Measurements from ENCODE around the gene RAPGEF6. TPM values are rescaled to one million over a fixed set of nuclear protein-coding genes. Genes with fewer than 3 reads are reported as not detected.

The RAPGEF6 gene
- total and polyA plus RNA-seq, 2 donors = 11.3 to 21.4 TPM

- no peaks in the 10 kb centered on the region for H3K9me3 ChIP-seq (ENCODE audit: control insufficient read depth in 2 of 2, insufficient read depth in 1 of 2, low read length in 1 of 2)
- H3K4me3 ChIP-seq (ENCODE audit: low read length in 2 of 2) = no peak overlapping the region
- H3K4me1 ChIP-seq (ENCODE audit: control insufficient read depth in 2 of 2, insufficient read depth in 2 of 2, low read length in 2 of 2) = no peaks in the 10 kb centered on the region
- no peaks in the 10 kb centered on the region for H3K27me3 ChIP-seq (ENCODE audit: control insufficient read depth in 2 of 2, insufficient read depth in 1 of 2, low read length in 1 of 2)
- DNase-seq (ENCODE audit: low read depth in 6 of 9, low spot score in 9 of 9) = no peak
- WGBS = 96% methylated on average over 2 of the region's 2 CpGs
- peaks cover 18 to 28% of the 10 kb centered on the region in 2 donors for H3K36me3 ChIP-seq (ENCODE audit: control insufficient read depth in 2 of 2, insufficient read depth in 2 of 2, low read length in 1 of 2)
- H3K27ac ChIP-seq (ENCODE audit: low read depth in 1 of 2, low read length in 1 of 2) = peak overlapping the region in 1 of 2 donors; percentile 46
Measured at GRCh38 chr5:131671994-131672655, 37.1 kb upstream of the RAPGEF6 start.

DNA sequence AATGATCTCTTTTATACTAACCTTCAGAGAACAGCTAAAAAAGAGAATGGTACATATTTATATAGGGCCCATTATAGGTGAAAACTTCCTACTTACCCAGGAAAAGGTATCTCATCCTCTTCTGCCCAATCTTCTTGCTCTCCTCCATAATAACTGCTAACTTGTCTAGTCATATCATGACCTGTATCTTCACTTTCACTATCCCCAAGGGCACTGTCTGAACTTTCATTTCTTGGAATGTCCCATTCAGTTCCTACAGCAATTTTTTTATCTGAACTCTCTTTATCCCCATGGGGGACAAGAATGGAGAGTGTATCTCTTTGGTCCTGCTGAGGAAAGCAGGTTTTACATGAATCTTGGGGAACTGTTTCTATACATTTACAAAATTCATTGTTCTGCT is 36.4 kb upstream of the RAPGEF6 start:
- Histone ChIP-seq H3K27me3 (ENCODE audit: control insufficient read depth in 2 of 2, insufficient read depth in 1 of 2, low read length in 1 of 2) (no peaks in the 10 kb centered on the region), H3K4me3 (ENCODE audit: low read length in 2 of 2) (no peak overlapping the region), H3K36me3 (ENCODE audit: control insufficient read depth in 2 of 2, insufficient read depth in 2 of 2, low read length in 1 of 2) (peaks cover 13 to 21% of the 10 kb centered on the region in 2 donors), H3K4me1 (ENCODE audit: control insufficient read depth in 2 of 2, insufficient read depth in 2 of 2, low read length in 2 of 2) (no peaks in the 10 kb centered on the region), H3K9me3 (ENCODE audit: control insufficient read depth in 2 of 2, insufficient read depth in 1 of 2, low read length in 1 of 2) (no peaks in the 10 kb centered on the region), H3K27ac (ENCODE audit: low read depth in 1 of 2, low read length in 1 of 2) (no peak overlapping the region)
- DNase-seq (ENCODE audit: low read depth in 6 of 9, low spot score in 9 of 9) = no peak

DNA sequence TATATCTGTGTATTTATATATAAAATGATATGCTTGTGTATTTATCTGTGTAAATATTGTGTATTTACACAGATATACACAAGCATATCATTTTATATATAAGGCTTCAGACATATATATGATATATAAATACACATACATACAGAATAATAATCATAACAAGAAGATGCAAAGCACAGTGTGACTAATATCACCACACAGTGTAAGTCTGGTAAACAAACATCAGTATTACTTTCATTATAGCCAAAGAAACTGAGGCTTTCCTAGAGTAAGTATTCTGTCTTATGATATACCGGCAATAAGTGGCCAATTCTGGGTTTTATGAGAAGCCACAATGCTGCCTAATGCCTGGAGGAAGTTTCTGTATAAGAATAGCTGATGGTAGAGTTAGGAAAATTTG is 29.9 kb upstream of the RAPGEF6 start:
- H3K4me3 ChIP-seq (ENCODE audit: low read length in 2 of 2) = no peak overlapping the region
- no peak overlapping the region for H3K27ac ChIP-seq (ENCODE audit: low read depth in 1 of 2, low read length in 1 of 2)
- peaks cover 15 to 30% of the 10 kb centered on the region in 2 donors for H3K36me3 ChIP-seq (ENCODE audit: control insufficient read depth in 2 of 2, insufficient read depth in 2 of 2, low read length in 1 of 2)
- DNase-seq (ENCODE audit: low read depth in 6 of 9, low spot score in 9 of 9) = no peak
- 100% methylated on average over 1 of the region's 1 CpG for WGBS
- H3K4me1 ChIP-seq (ENCODE audit: control insufficient read depth in 2 of 2, insufficient read depth in 2 of 2, low read length in 2 of 2) = no peaks in the 10 kb centered on the region
- peaks cover 2 to 11% of the 10 kb centered on the region in 2 donors for H3K9me3 ChIP-seq (ENCODE audit: control insufficient read depth in 2 of 2, insufficient read depth in 1 of 2, low read length in 1 of 2)
- no peaks in the 10 kb centered on the region for H3K27me3 ChIP-seq (ENCODE audit: control insufficient read depth in 2 of 2, insufficient read depth in 1 of 2, low read length in 1 of 2)

GRCh38 chr5:131661933-131662332 is 26.9 kb upstream of the RAPGEF6 start:
- 94% methylated on average over 1 of the region's 1 CpG for WGBS
- H3K36me3 ChIP-seq (ENCODE audit: control insufficient read depth in 2 of 2, insufficient read depth in 2 of 2, low read length in 1 of 2) = peaks cover 26 to 41% of the 10 kb centered on the region in 2 donors

GRCh38 chr5:131659841-131660240 is 24.8 kb upstream of the RAPGEF6 start:
- no peak overlapping the region for H3K4me3 ChIP-seq (ENCODE audit: low read length in 2 of 2)
- H3K27ac ChIP-seq (ENCODE audit: low read depth in 1 of 2, low read length in 1 of 2) = no peak overlapping the region
- H3K27me3 ChIP-seq (ENCODE audit: control insufficient read depth in 2 of 2, insufficient read depth in 1 of 2, low read length in 1 of 2) = no peaks in the 10 kb centered on the region
- DNase-seq (ENCODE audit: low read depth in 6 of 9, low spot score in 9 of 9) = no peak
- peaks cover 26 to 41% of the 10 kb centered on the region in 2 donors for H3K36me3 ChIP-seq (ENCODE audit: control insufficient read depth in 2 of 2, insufficient read depth in 2 of 2, low read length in 1 of 2)
- no peaks in the 10 kb centered on the region for H3K4me1 ChIP-seq (ENCODE audit: control insufficient read depth in 2 of 2, insufficient read depth in 2 of 2, low read length in 2 of 2)
- H3K9me3 ChIP-seq (ENCODE audit: control insufficient read depth in 2 of 2, insufficient read depth in 1 of 2, low read length in 1 of 2) = peaks cover 2 to 21% of the 10 kb centered on the region in 2 donors
- 98% methylated on average over 9 of the region's 9 CpGs for WGBS

More at GRCh38 chr5:131661933-131662332, 26.9 kb upstream of the RAPGEF6 start:
- H3K4me1 ChIP-seq (ENCODE audit: control insufficient read depth in 2 of 2, insufficient read depth in 2 of 2, low read length in 2 of 2) = no peaks in the 10 kb centered on the region
- no peaks in the 10 kb centered on the region for H3K27me3 ChIP-seq (ENCODE audit: control insufficient read depth in 2 of 2, insufficient read depth in 1 of 2, low read length in 1 of 2)
- H3K4me3 ChIP-seq (ENCODE audit: low read length in 2 of 2) = no peak overlapping the region
- H3K9me3 ChIP-seq (ENCODE audit: control insufficient read depth in 2 of 2, insufficient read depth in 1 of 2, low read length in 1 of 2) = peaks cover 2 to 21% of the 10 kb centered on the region in 2 donors
- DNase-seq (ENCODE audit: low read depth in 6 of 9, low spot score in 9 of 9) = no peak
- H3K27ac ChIP-seq (ENCODE audit: low read depth in 1 of 2, low read length in 1 of 2) = no peak overlapping the region

DNA sequence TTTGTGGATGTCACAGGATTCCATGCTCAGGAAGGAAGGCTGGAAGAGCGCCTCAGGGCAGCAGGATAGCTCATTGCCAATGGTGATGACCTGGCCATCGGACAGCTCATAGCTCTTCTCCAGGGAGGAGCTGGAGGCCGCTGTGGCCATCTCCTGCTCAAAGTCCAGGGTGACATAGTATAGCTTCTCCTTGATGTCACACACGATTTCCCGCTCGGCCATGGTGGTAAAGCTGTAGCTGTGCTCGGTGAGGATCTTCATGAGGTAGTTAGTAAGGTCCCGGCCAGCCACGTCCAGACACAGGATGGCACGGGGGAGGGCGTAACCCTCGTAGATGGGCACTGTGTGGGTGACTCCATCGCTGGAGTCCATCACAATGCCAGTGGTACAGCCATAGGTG is 24.3 kb upstream of the RAPGEF6 start:
- Histone ChIP-seq H3K4me1 (ENCODE audit: control insufficient read depth in 2 of 2, insufficient read depth in 2 of 2, low read length in 2 of 2) (no peaks in the 10 kb centered on the region), H3K27me3 (ENCODE audit: control insufficient read depth in 2 of 2, insufficient read depth in 1 of 2, low read length in 1 of 2) (no peaks in the 10 kb centered on the region), H3K9me3 (ENCODE audit: control insufficient read depth in 2 of 2, insufficient read depth in 1 of 2, low read length in 1 of 2) (peaks cover 2 to 21% of the 10 kb centered on the region in 2 donors), H3K27ac (ENCODE audit: low read depth in 1 of 2, low read length in 1 of 2) (no peak overlapping the region), H3K36me3 (ENCODE audit: control insufficient read depth in 2 of 2, insufficient read depth in 2 of 2, low read length in 1 of 2) (peaks cover 26 to 42% of the 10 kb centered on the region in 2 donors), H3K4me3 (ENCODE audit: low read length in 2 of 2) (no peak overlapping the region)
- DNase-seq (ENCODE audit: low read depth in 6 of 9, low spot score in 9 of 9) = no peak
- WGBS = 99% methylated on average over 13 of the region's 13 CpGs

DNA sequence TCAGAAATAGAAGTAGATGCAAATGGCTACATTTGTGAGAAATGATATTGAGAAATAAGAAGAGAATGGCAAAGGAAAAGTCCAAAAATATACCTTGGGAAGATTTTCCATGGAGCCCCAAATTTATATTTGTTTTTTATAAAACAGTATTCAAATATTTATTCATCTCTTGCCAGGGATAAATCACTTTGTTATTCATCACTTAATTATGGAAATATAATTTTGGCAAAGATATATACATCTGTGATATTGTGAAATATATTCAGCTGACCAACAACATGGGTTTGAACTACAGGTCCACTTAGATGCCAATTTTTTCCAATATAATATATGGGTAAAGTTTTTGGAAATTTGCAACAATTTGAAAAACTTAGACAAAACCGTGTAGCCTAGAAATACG is 19.7 kb upstream of the RAPGEF6 start:
- WGBS = 98% methylated on average over 2 of the region's 2 CpGs
- DNase-seq (ENCODE audit: low read depth in 6 of 9, low spot score in 9 of 9) = no peak
- Histone ChIP-seq H3K4me1 (ENCODE audit: control insufficient read depth in 2 of 2, insufficient read depth in 2 of 2, low read length in 2 of 2) (no peaks in the 10 kb centered on the region), H3K27ac (ENCODE audit: low read depth in 1 of 2, low read length in 1 of 2) (no peak overlapping the region), H3K27me3 (ENCODE audit: control insufficient read depth in 2 of 2, insufficient read depth in 1 of 2, low read length in 1 of 2) (no peaks in the 10 kb centered on the region), H3K9me3 (ENCODE audit: control insufficient read depth in 2 of 2, insufficient read depth in 1 of 2, low read length in 1 of 2) (peaks cover 0 to 9% of the 10 kb centered on the region in 2 donors), H3K4me3 (ENCODE audit: low read length in 2 of 2) (no peak overlapping the region), H3K36me3 (ENCODE audit: control insufficient read depth in 2 of 2, insufficient read depth in 2 of 2, low read length in 1 of 2) (peaks cover 19 to 35% of the 10 kb centered on the region in 2 donors)

DNA sequence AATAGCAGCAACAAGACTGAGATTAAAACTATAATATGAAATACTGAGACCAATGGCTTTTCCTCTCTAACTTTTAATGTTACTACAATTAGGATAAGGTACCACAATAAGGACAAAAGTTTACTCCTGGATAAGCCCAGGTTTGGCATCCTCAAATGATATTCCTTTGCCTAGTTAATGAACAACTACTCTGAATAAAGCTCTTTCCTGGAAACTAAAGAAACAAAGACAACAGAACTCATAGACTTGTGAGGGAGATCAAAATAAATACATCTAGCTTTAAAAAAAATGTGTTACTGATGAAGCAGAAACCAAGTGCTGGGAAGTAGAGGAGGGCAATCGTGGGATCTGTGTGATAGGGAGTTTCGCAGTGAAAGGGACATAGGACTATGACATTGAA is 19.3 kb upstream of the RAPGEF6 start:
- Histone ChIP-seq H3K27ac (ENCODE audit: low read depth in 1 of 2, low read length in 1 of 2) (no peak overlapping the region), H3K4me3 (ENCODE audit: low read length in 2 of 2) (no peak overlapping the region), H3K36me3 (ENCODE audit: control insufficient read depth in 2 of 2, insufficient read depth in 2 of 2, low read length in 1 of 2) (peaks cover 15 to 30% of the 10 kb centered on the region in 2 donors), H3K27me3 (ENCODE audit: control insufficient read depth in 2 of 2, insufficient read depth in 1 of 2, low read length in 1 of 2) (no peaks in the 10 kb centered on the region), H3K4me1 (ENCODE audit: control insufficient read depth in 2 of 2, insufficient read depth in 2 of 2, low read length in 2 of 2) (no peaks in the 10 kb centered on the region), H3K9me3 (ENCODE audit: control insufficient read depth in 2 of 2, insufficient read depth in 1 of 2, low read length in 1 of 2) (peaks cover 0 to 4% of the 10 kb centered on the region in 2 donors)
- 98% methylated on average over 2 of the region's 2 CpGs for WGBS
- DNase-seq (ENCODE audit: low read depth in 6 of 9, low spot score in 9 of 9) = no peak

DNA sequence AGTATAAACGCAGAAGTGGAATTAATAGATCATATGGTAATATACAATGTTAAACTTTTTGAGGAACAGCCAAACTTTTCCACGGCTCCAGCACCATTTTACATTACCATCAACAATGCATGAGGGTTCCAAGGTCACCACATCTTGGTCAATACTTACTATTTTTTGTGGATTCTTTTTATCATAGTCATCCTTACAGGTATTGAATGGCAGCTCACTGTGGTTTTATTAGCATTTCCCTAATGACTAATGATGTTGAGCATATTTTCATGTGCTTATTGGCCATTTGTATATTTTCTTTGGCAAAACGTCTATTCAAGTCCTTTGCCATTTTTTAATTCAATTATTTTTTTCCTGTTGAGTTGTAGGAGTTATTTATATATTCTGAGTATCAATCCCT is 14.1 kb upstream of the RAPGEF6 start:
- DNase-seq (ENCODE audit: low read depth in 6 of 9, low spot score in 9 of 9) = no peak
- H3K4me3 ChIP-seq (ENCODE audit: low read length in 2 of 2) = no peak overlapping the region
- no peaks in the 10 kb centered on the region for H3K27me3 ChIP-seq (ENCODE audit: control insufficient read depth in 2 of 2, insufficient read depth in 1 of 2, low read length in 1 of 2)
- H3K4me1 ChIP-seq (ENCODE audit: control insufficient read depth in 2 of 2, insufficient read depth in 2 of 2, low read length in 2 of 2) = no peaks in the 10 kb centered on the region
- H3K9me3 ChIP-seq (ENCODE audit: control insufficient read depth in 2 of 2, insufficient read depth in 1 of 2, low read length in 1 of 2) = no peaks in the 10 kb centered on the region
- WGBS = 98% methylated on average over 3 of the region's 3 CpGs
- H3K27ac ChIP-seq (ENCODE audit: low read depth in 1 of 2, low read length in 1 of 2) = no peak overlapping the region
- H3K36me3 ChIP-seq (ENCODE audit: control insufficient read depth in 2 of 2, insufficient read depth in 2 of 2, low read length in 1 of 2) = peaks cover 13 to 32% of the 10 kb centered on the region in 2 donors

Data from thymus (tissue), 11 donors.